ENCODE results near the gene MBL2. TPM values are rescaled to one million over a fixed set of nuclear protein-coding genes. Genes with fewer than 3 reads are reported as not detected.

The MBL2 gene
- total RNA-seq, 1 donor from 2014 or later = not detected

GRCh38 chr10:52740155-52740549 lies 32.4 kb downstream of the MBL2 start:
- no peak for DNase-seq (ENCODE audit: low spot score)

GRCh38 chr10:52739380-52740154 lies 33.0 kb downstream of the MBL2 start:
- no peak for DNase-seq (ENCODE audit: low spot score)

GRCh38 chr10:52738951-52739350 lies 33.6 kb downstream of the MBL2 start:
- no peak for DNase-seq (ENCODE audit: low spot score)

GRCh38 chr10:52729271-52730104 lies 43.1 kb downstream of the MBL2 start:
- no peak for DNase-seq (ENCODE audit: low spot score)

- DNase-seq (ENCODE audit: low spot score) = no peak
Measured at GRCh38 chr10:52720018-52720417, 52.6 kb downstream of the MBL2 start.
